GM23248 (cell line): ENCODE data around the gene TBC1D8.

Experiments
- EZH2 ChIP-seq: fragments of 200-600 bp; sonication (generic); IDR thresholded peaks from 2 replicates; pipeline ENCODE4 v1.6.1; 2018; ENCODE audit warnings: antibody characterized with exemption, mild to moderate bottlenecking; ENCODE audit not compliant: insufficient read depth, poor library complexity, severe bottlenecking
- EZH2phosphoT487 ChIP-seq: fragments of 200-600 bp; sonication (generic); IDR thresholded peaks from 2 replicates; pipeline ENCODE4 v1.6.1; 2018; ENCODE audit warnings: antibody characterized with exemption, moderate library complexity, mild to moderate bottlenecking, low read depth; ENCODE audit not compliant: insufficient read depth

- no peak for TF ChIP-seq EZH2
- no peak for TF ChIP-seq EZH2phosphoT487
Observed at GRCh38 chr2:100981011-100981410, 170.2 kb downstream of the TBC1D8 start.
